ENCODE measurements around the gene KAT2B.
"Not testable (repeated sequence)": the region's sequence is repeated elsewhere in the genome, so short reads cannot be mapped to it uniquely, and the experiment has no call there.

KAT2B gene

GRCh38 chr3:20039765-20040547 lies at the start of gene KAT2B:
KAT2B (plus strand) TSS chr3:20040446; CDS start chr3:20040478, 32 bp downstream.
- peak; percentile 54 to 78 (median 73) for DNase-seq (ENCODE audit: low read depth in 2 of 3, low spot score in 1 of 3)

- no peak for DNase-seq (ENCODE audit: low read depth in 2 of 3, low spot score in 1 of 3)
These were observed 45.5 kb upstream of the KAT2B start for GRCh38 chr3:19994796-19995195.

GRCh38 chr3:19997502-19997901 lies 42.7 kb upstream of the KAT2B start:
- no peak for DNase-seq (ENCODE audit: low read depth in 2 of 3, low spot score in 1 of 3)

- no peak for DNase-seq (ENCODE audit: low read depth in 2 of 3, low spot score in 1 of 3)
These were observed 38.3 kb upstream of the KAT2B start for GRCh38 chr3:20001932-20002331.

GRCh38 chr3:20007960-20008359 lies 32.3 kb upstream of the KAT2B start:
- no peak for DNase-seq (ENCODE audit: low read depth in 2 of 3, low spot score in 1 of 3)

GRCh38 chr3:20008646-20009045 lies 31.6 kb upstream of the KAT2B start:
- DNase-seq (ENCODE audit: low read depth in 2 of 3, low spot score in 1 of 3) = no peak

- DNase-seq (ENCODE audit: low read depth in 2 of 3, low spot score in 1 of 3) = no peak
These were observed 28.1 kb upstream of the KAT2B start, which contains the start of gene PP2D1 for GRCh38 chr3:20012164-20012563. PP2D1 (minus strand) TSS chr3:20012264; CDS start chr3:20012072, 192 bp downstream.

DNA sequence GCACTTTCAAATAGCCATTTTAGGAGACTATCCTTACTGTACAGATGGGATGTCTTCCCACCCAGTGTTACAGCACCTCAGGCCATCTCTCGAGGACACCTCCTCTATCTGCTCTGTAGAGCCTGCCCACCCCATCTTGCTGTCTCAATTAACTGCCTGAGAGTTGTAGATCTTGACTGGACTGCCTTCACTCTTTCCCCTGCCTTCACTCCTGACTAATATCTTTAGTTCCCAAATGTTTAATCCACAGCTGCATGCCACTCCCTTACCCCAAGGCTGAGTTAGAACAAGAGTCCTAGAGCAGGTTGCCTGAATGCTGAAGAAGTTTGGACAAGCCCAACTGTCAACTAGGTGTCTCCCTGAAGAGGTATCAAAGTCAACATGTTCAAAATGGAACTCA lies 26.9 kb upstream of the KAT2B start:
- DNase-seq (ENCODE audit: low read depth in 2 of 3, low spot score in 1 of 3) = no peak

- DNase-seq (ENCODE audit: low read depth in 2 of 3, low spot score in 1 of 3) = no peak
These were observed 24.7 kb upstream of the KAT2B start for GRCh38 chr3:20015525-20015924.

DNA sequence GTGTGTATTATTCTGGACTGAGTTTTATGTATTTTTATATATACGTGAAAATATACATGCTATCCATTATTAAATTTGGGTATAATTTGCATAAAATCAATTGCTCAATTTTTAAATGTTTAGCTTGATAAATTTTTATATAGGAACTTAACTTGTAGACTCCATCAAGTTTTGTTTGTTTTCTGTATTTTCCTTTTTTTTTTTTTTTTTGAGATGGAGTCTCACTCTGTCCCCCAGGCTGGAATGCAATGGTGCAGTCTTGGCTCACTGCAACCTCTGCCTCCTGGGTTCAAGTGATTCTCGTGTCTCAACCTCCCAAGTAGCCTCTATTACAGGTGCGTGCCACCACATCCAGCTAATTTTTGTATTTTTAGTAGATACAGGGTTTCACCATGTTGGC lies 24.2 kb upstream of the KAT2B start:
- DNase-seq (ENCODE audit: low read depth in 2 of 3, low spot score in 1 of 3) = not testable (repeated sequence)

- no peak for DNase-seq (ENCODE audit: low read depth in 2 of 3, low spot score in 1 of 3)
These were observed 17.2 kb upstream of the KAT2B start for GRCh38 chr3:20022954-20023622.

GRCh38 chr3:20023623-20024405 lies 16.4 kb upstream of the KAT2B start:
- DNase-seq (ENCODE audit: low read depth in 2 of 3, low spot score in 1 of 3) = no peak

DNA sequence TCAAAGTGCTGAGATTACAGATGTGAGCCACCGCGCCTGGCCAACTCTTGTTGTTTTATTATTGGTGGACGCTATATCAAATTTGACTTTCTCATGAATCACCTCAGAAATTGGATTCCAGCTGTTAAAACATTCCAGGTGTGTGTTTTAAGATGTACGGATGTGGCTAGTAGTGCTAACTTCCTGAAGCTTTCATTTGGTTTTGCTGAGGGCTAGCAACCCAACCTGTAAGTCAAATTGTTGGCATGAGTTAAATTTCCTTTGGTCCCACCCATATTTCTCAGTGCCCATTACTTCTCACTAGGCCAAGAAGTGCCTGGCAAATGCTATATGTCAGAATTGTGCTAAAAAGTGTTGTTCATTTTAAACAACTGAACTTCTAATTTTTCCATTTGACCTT lies 13.1 kb upstream of the KAT2B start:
- DNase-seq (ENCODE audit: low read depth in 2 of 3, low spot score in 1 of 3) = no peak

GRCh38 chr3:20028905-20029331 lies 11.3 kb upstream of the KAT2B start:
- no peak for DNase-seq (ENCODE audit: low read depth in 2 of 3, low spot score in 1 of 3)

DNA sequence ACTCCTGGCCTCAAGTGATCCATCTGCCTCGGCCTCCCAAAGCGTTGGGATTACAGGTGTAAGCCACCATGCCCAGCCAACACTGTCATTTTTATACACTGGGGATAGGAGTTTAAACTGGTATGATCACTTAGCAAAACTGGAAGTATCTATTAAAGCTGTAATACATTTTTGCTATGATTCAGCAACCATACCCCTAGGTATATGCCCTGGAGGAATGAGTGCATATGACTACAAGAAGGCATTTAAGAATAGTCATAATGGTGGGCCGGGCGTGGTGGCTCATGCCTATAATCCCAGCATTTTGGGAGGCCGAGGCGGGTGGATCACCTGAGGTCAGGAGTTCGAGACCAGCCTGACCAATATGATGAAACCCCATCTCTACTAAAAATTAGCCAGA lies 8.3 kb upstream of the KAT2B start:
- DNase-seq (ENCODE audit: low read depth in 2 of 3, low spot score in 1 of 3) = not testable (repeated sequence)

DNA sequence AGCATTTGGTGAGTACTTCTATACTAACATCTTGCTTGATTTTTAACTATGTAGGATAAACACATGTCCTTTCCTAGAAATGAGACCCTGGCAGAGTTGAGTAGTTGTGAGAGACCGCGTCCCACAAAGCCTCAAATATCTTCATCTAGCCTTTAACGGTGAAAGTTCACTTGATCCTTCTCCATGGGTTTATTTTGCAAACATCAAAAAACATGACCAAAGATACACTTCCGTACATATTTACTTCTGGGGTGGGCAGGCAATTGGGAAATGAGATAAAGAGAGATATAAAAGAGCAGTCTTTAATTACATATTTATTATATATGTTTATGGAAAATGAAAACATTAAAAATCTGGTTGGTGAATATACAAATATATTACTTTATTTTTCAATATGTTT lies 5.2 kb upstream of the KAT2B start:
- no peak for DNase-seq (ENCODE audit: low read depth in 2 of 3, low spot score in 1 of 3)

GRCh38 chr3:20037255-20037996 lies 2.8 kb upstream of the KAT2B start:
- no peak for DNase-seq (ENCODE audit: low read depth in 2 of 3, low spot score in 1 of 3)

- DNase-seq (ENCODE audit: low read depth in 2 of 3, low spot score in 1 of 3) = no peak
These were observed 1.4 kb upstream of the KAT2B start for GRCh38 chr3:20038699-20039465.

DNA sequence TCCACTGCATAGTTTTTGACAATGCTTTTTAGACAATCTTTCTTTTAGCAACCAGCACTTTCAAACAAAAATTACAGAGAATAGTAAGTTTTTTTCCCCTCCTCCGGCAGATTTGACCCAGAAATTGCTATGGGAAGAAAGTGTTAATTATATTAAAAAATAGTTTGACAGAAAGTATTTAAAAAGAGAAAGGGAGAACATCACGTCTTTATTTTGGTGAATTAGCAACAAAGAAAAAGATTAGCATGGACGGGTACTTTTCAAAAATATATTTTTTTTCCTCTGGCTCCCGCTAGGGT lies 831 bp upstream of the KAT2B start:
- no peak for DNase-seq (ENCODE audit: low read depth in 2 of 3, low spot score in 1 of 3)

GRCh38 chr3:20040548-20041196 lies 426 bp downstream of the KAT2B start:
- DNase-seq (ENCODE audit: low read depth in 2 of 3, low spot score in 1 of 3) = peak in 2 of 3 donors; percentile 55 to 67
